ENCODE data around the gene SLC35G1. TPM values are rescaled to one million over a fixed set of nuclear protein-coding genes. Genes with fewer than 3 reads are reported as not detected.

Gene SLC35G1
- total RNA-seq, 6 experiments from 2014 or later, result 5.2 to 7.2 (median 5.7) TPM

DNA sequence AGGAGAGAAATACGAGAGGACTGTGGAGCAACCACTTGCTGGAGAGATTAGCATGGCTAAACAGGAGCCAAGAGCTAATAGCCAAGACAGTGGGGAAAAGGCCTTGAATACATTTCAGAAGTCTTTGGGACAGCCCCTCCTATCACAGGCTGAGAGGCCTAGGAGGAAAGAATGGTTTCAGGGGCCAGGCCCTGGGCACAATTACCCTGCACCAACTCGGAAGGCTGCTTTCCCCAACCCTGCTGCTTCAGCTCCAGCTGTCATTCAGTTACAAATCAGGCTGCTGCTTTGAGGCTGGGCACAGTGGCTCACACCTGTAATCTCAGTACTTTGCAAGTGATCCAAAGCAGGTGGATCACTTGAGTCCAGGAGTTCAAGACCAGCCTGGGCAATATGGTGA is 32.0 kb upstream of the SLC35G1 start:
- H3K36me3 Mint-ChIP-seq (ENCODE audit: low read depth), result no peaks in the 10 kb centered on the region
- H3K27ac Mint-ChIP-seq, result no peak overlapping the region
- H3K27me3 Mint-ChIP-seq (ENCODE audit: insufficient read depth), result peaks cover 19% of the 10 kb centered on the region
- no peaks in the 10 kb centered on the region for H3K9me3 Mint-ChIP-seq
- TF ChIP-seq, protein P1, sequence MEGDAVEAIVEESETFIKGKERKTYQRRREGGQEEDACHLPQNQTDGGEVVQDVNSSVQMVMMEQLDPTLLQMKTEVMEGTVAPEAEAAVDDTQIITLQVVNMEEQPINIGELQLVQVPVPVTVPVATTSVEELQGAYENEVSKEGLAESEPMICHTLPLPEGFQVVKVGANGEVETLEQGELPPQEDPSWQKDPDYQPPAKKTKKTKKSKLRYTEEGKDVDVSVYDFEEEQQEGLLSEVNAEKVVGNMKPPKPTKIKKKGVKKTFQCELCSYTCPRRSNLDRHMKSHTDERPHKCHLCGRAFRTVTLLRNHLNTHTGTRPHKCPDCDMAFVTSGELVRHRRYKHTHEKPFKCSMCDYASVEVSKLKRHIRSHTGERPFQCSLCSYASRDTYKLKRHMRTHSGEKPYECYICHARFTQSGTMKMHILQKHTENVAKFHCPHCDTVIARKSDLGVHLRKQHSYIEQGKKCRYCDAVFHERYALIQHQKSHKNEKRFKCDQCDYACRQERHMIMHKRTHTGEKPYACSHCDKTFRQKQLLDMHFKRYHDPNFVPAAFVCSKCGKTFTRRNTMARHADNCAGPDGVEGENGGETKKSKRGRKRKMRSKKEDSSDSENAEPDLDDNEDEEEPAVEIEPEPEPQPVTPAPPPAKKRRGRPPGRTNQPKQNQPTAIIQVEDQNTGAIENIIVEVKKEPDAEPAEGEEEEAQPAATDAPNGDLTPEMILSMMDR (IDR thresholded peaks at IDR 0.05), result no peak
- no peaks in the 10 kb centered on the region for H3K4me1 Mint-ChIP-seq (ENCODE audit: low read depth)
- DNase-seq, result no peak
- no peak overlapping the region for H3K4me3 Mint-ChIP-seq

- H3K4me1 Mint-ChIP-seq (ENCODE audit: low read depth), result no peaks in the 10 kb centered on the region
- no peak for DNase-seq
- H3K36me3 Mint-ChIP-seq (ENCODE audit: low read depth), result no peaks in the 10 kb centered on the region
- TF ChIP-seq, protein P1 (IDR thresholded peaks at IDR 0.05), result no peak
- no peak overlapping the region for H3K27ac Mint-ChIP-seq
- no peak overlapping the region for H3K4me3 Mint-ChIP-seq
- H3K9me3 Mint-ChIP-seq, result no peaks in the 10 kb centered on the region
- peaks cover 22% of the 10 kb centered on the region for H3K27me3 Mint-ChIP-seq (ENCODE audit: insufficient read depth)
Measured at GRCh38 chr10:93865794-93866425, 27.9 kb upstream of the SLC35G1 start.

DNA sequence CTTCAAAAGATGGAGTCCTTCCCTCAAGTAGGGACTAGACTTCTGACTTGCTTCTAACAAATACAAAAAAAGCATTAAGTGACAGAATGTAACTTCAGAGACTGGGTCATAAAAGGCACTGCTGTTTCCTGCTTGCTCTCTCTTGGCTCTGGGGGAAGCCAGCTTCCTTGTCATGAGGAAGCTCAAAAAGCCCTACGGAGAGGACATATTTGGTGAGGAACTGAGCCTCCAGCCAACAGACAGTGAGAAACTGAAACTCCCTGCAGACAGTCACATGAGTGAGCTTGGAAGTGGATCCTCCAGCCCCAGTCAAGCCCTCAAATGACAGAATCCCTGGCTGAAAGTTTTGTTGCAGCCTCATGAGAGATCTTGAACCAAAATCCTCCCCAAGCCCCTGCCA is 26.3 kb upstream of the SLC35G1 start:
- peaks cover 19% of the 10 kb centered on the region for H3K27me3 Mint-ChIP-seq (ENCODE audit: insufficient read depth)
- no peaks in the 10 kb centered on the region for H3K36me3 Mint-ChIP-seq (ENCODE audit: low read depth)
- H3K4me1 Mint-ChIP-seq (ENCODE audit: low read depth), result peaks cover 2% of the 10 kb centered on the region; the same call in 1 of the 2 replicates
- no peak for DNase-seq
- H3K9me3 Mint-ChIP-seq, result no peaks in the 10 kb centered on the region
- TF ChIP-seq, protein P1 (IDR thresholded peaks at IDR 0.05), result no peak
- no peak overlapping the region for H3K27ac Mint-ChIP-seq
- no peak overlapping the region for H3K4me3 Mint-ChIP-seq

GRCh38 chr10:93871671-93872204 is 22.0 kb upstream of the SLC35G1 start:
- Mint-ChIP-seq H3K4me1 (ENCODE audit: low read depth) (peaks cover 41% of the 10 kb centered on the region), H3K9me3 (no peaks in the 10 kb centered on the region), H3K4me3 (no peak overlapping the region), H3K27ac (no peak overlapping the region), H3K36me3 (ENCODE audit: low read depth) (no peaks in the 10 kb centered on the region), H3K27me3 (ENCODE audit: insufficient read depth) (peaks cover 7% of the 10 kb centered on the region)
- DNase-seq, result no peak
- TF ChIP-seq, protein P1 (IDR thresholded peaks at IDR 0.05), result no peak

- H3K4me1 Mint-ChIP-seq (ENCODE audit: low read depth), result peaks cover 41% of the 10 kb centered on the region
- TF ChIP-seq, protein P1 (IDR thresholded peaks at IDR 0.05), result no peak
- H3K27ac Mint-ChIP-seq, result peak overlapping the region; percentile 77; the same call in 1 of the 2 replicates
- DNase-seq, result no peak
- H3K4me3 Mint-ChIP-seq, result no peak overlapping the region
- peaks cover 7% of the 10 kb centered on the region for H3K27me3 Mint-ChIP-seq (ENCODE audit: insufficient read depth)
- H3K36me3 Mint-ChIP-seq (ENCODE audit: low read depth), result no peaks in the 10 kb centered on the region
- H3K9me3 Mint-ChIP-seq, result no peaks in the 10 kb centered on the region
Measured at GRCh38 chr10:93872375-93873158, 21.2 kb upstream of the SLC35G1 start.

All from HFFc6 (cell line).